Measurements from ENCODE around the gene AACS.

Gene AACS

GRCh38 chr12:125187148-125187745 is 122.0 kb downstream of the AACS start:
- DNase-seq, result no peak

GRCh38 chr12:125187780-125188741 is 122.8 kb downstream of the AACS start:
- no peak for DNase-seq

- DNase-seq, result no peak
Measured at GRCh38 chr12:125189015-125189414, 123.8 kb downstream of the AACS start.

- no peak for DNase-seq
Measured at GRCh38 chr12:125189502-125189901, 124.3 kb downstream of the AACS start.

- DNase-seq, result no peak
Measured at GRCh38 chr12:125191361-125192087, 126.3 kb downstream of the AACS start.

- no peak for DNase-seq
Measured at GRCh38 chr12:125192690-125193221, 127.5 kb downstream of the AACS start.
